NB4 (cell line): Measurements from ENCODE around the gene ATN1.

Experiments used
- MAX ChIP-seq: IDR thresholded peaks from 2 replicates; pipeline ENCODE4 v1.6.1; 2011; ENCODE audit warnings: low read depth, low read length
- MYC ChIP-seq: IDR thresholded peaks from 2 replicates; pipeline ENCODE4 v1.6.1; 2011; ENCODE audit warnings: low read depth, low read length
- POLR2A ChIP-seq: IDR thresholded peaks from 2 replicates; pipeline ENCODE4 v1.6.1; 2011; ENCODE audit warnings: mild to moderate bottlenecking; ENCODE audit not compliant: insufficient read length; ENCODE audit errors: extremely low read depth
- TF ChIP-seq, protein P1 (sequence below): IDR thresholded peaks from one replicate; pipeline ENCODE4 v1.5.1; 2012; ENCODE audit warnings: low read depth, low read length

- TF ChIP-seq, protein P1, sequence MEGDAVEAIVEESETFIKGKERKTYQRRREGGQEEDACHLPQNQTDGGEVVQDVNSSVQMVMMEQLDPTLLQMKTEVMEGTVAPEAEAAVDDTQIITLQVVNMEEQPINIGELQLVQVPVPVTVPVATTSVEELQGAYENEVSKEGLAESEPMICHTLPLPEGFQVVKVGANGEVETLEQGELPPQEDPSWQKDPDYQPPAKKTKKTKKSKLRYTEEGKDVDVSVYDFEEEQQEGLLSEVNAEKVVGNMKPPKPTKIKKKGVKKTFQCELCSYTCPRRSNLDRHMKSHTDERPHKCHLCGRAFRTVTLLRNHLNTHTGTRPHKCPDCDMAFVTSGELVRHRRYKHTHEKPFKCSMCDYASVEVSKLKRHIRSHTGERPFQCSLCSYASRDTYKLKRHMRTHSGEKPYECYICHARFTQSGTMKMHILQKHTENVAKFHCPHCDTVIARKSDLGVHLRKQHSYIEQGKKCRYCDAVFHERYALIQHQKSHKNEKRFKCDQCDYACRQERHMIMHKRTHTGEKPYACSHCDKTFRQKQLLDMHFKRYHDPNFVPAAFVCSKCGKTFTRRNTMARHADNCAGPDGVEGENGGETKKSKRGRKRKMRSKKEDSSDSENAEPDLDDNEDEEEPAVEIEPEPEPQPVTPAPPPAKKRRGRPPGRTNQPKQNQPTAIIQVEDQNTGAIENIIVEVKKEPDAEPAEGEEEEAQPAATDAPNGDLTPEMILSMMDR: no peak
- TF ChIP-seq POLR2A (peak; percentile 29), MAX (no peak), MYC (peak; percentile 45; the same call in 1 of the 2 replicates)
Measured at GRCh38 chr12:6927379-6928021, at the start of gene ATN1.
